HEK293T (cell line): Measurements from ENCODE around the gene NMNAT2.

Source experiments
- CTBP1 ChIP-seq: fragments of 450-650 bp; IDR thresholded peaks from 2 replicates; pipeline ENCODE4 v1.6.1; 2016; ENCODE audit warnings: borderline replicate concordance
- ELF4 ChIP-seq: fragments of 450-650 bp; IDR thresholded peaks from 2 replicates; pipeline ENCODE4 v1.6.1; 2017; ENCODE audit warnings: antibody characterized with exemption
- FOXA1 ChIP-seq: fragments of 450-650 bp; IDR thresholded peaks from 2 replicates; pipeline ENCODE4 v1.6.1; 2016; ENCODE audit warnings: mild to moderate bottlenecking
- FOXK2 ChIP-seq: fragments of 450-650 bp; IDR thresholded peaks from 2 replicates; pipeline ENCODE4 v1.6.1; 2016; ENCODE audit warnings: mild to moderate bottlenecking
- FOXM1 ChIP-seq: fragments of 450-650 bp; IDR thresholded peaks from 2 replicates; pipeline ENCODE4 v1.6.1; 2017; ENCODE audit warnings: mild to moderate bottlenecking, borderline replicate concordance
- HDGF ChIP-seq: fragments of 450-650 bp; IDR thresholded peaks from 2 replicates; pipeline ENCODE4 v1.6.1; 2017; ENCODE audit warnings: antibody characterized with exemption, borderline replicate concordance
- L3MBTL2 ChIP-seq: fragments of 450-650 bp; conservative IDR thresholded peaks from 2 replicates; pipeline ENCODE4 v1.6.1; 2016; ENCODE audit warnings: mild to moderate bottlenecking
- LEF1 ChIP-seq: fragments of 450-650 bp; IDR thresholded peaks from 2 replicates; pipeline ENCODE4 v1.6.1; 2017; ENCODE audit warnings: mild to moderate bottlenecking, borderline replicate concordance
- NFRKB ChIP-seq: fragments of 450-650 bp; IDR thresholded peaks from 2 replicates; pipeline ENCODE4 v1.6.1; 2016; ENCODE audit warnings: mild to moderate bottlenecking, moderate library complexity
- PKNOX1 ChIP-seq: fragments of 450-650 bp; IDR thresholded peaks from 2 replicates; pipeline ENCODE4 v1.6.1; 2016
- SP1 ChIP-seq: fragments of 450-650 bp; IDR thresholded peaks from 2 replicates; pipeline ENCODE4 v1.6.1; 2017
- SUZ12 ChIP-seq: fragments of 450-650 bp; IDR thresholded peaks from 2 replicates; pipeline ENCODE4 v1.6.1; 2016; ENCODE audit warnings: mild to moderate bottlenecking
- ZNF384 ChIP-seq: fragments of 450-650 bp; IDR thresholded peaks from 2 replicates; pipeline ENCODE4 v1.6.1; 2016

GRCh38 chr1:183218971-183219615 lies 199.1 kb downstream of the NMNAT2 start:
- TF ChIP-seq ELF4 (no peak), SUZ12 (no peak), CTBP1 (no peak), FOXM1 (no peak), NFRKB (no peak), HDGF (no peak), FOXA1 (no peak), PKNOX1 (peak; percentile 57), ZNF384 (no peak), SP1 (no peak), FOXK2 (no peak), L3MBTL2 (no peak), LEF1 (no peak)
